HG03159 (cell line): Measurements from ENCODE around the gene LDLR.
"Not testable (repeated sequence)": the region's sequence is repeated elsewhere in the genome, so short reads cannot be mapped to it uniquely, and the experiment has no call there.

Source experiments
- ATAC-seq: cut with Tn5 transposase; IDR thresholded peaks from one replicate; pipeline ENCODE4 v1.9.1; 2021; ENCODE audit warnings: mild to moderate bottlenecking, moderate library complexity; ENCODE audit not compliant: unreplicated experiment

Gene LDLR

GRCh38 chr19:11103667-11104066, 14.4 kb downstream of the LDLR start:
- not testable (repeated sequence) for ATAC-seq

DNA sequence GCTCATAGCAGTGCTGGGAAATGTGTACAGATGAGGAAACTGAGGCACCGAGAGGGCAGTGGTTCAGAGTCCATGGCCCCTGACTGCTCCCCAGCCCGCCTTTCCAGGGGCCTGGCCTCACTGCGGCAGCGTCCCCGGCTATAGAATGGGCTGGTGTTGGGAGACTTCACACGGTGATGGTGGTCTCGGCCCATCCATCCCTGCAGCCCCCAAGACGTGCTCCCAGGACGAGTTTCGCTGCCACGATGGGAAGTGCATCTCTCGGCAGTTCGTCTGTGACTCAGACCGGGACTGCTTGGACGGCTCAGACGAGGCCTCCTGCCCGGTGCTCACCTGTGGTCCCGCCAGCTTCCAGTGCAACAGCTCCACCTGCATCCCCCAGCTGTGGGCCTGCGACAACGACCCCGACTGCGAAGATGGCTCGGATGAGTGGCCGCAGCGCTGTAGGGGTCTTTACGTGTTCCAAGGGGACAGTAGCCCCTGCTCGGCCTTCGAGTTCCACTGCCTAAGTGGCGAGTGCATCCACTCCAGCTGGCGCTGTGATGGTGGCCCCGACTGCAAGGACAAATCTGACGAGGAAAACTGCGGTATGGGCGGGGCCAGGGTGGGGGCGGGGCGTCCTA, 15.9 kb downstream of the LDLR start:
- ATAC-seq, result no peak

GRCh38 chr19:11106477-11106876, 17.2 kb downstream of the LDLR start:
- no peak for ATAC-seq

- no peak for ATAC-seq
Measured at GRCh38 chr19:11108746-11109145, 19.5 kb downstream of the LDLR start.

GRCh38 chr19:11111117-11111770, 22.0 kb downstream of the LDLR start:
- no peak for ATAC-seq

DNA sequence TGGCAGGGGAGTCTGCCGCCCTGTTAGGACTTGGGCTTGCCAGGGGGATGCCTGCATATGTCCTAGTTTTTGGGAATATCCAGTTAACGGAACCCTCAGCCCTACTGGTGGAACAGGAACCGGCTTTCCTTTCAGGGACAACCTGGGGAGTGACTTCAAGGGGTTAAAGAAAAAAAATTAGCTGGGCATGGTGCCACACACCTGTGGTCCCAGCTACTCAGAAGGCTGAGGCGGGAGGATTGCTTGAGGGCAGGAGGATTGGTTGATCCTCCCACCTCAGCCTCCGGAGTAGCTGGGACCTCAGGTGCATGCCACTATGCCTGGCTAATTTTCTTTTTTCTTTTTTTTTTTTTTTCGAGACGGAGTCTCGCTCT, 22.5 kb downstream of the LDLR start:
- ATAC-seq, result no peak

GRCh38 chr19:11113140-11113708, 24.0 kb downstream of the LDLR start:
- ATAC-seq, result no peak

DNA sequence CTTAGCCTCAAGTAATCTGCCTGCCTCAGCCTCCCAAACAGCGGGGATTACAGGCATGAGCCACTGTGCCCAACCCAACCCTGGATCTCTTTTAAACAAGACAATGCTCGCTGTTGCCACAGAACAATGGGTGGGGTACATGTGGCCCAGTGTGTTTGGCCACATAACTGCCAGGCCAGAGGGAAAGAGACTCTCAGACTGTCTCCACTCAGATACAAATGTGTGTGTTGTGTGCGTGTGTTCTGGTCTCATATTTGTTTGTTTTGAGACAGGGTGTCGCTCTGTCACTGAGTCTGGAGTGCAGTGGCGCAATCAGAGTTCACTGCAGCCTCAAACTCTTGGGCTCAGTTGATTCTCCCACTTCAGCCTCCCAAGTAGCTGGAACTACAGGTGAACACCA, 25.8 kb downstream of the LDLR start:
- ATAC-seq, result no peak

GRCh38 chr19:11115895-11116446, 26.7 kb downstream of the LDLR start:
- ATAC-seq, result no peak

GRCh38 chr19:11116507-11116906, 27.2 kb downstream of the LDLR start:
- no peak for ATAC-seq

GRCh38 chr19:11121963-11122362, 32.7 kb downstream of the LDLR start:
- ATAC-seq, result not testable (repeated sequence)

GRCh38 chr19:11123114-11123513, 33.9 kb downstream of the LDLR start:
- ATAC-seq, result no peak

- ATAC-seq, result not testable (repeated sequence)
Measured at GRCh38 chr19:11124157-11124556, 34.9 kb downstream of the LDLR start.

- no peak for ATAC-seq
Measured at GRCh38 chr19:11125994-11126685, 36.9 kb downstream of the LDLR start.

DNA sequence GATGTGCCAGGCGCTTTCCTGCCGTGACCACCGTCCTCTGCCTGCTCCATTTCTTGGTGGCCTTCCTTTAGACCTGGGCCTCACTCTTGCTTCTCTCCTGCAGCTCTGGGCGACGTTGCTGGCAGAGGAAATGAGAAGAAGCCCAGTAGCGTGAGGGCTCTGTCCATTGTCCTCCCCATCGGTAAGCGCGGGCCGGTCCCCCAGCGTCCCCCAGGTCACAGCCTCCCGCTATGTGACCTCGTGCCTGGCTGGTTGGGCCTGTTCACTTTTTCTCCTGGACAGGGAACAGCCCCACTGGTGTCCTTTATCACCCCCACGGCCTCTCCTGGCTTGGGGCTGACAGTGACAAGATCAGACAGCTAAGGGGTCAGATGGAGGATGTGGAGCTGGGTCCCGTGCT, 38.6 kb downstream of the LDLR start:
- ATAC-seq, result no peak

GRCh38 chr19:11130824-11131455, 41.7 kb downstream of the LDLR start:
- no peak for ATAC-seq

GRCh38 chr19:11131471-11131870, 42.2 kb downstream of the LDLR start:
- no peak for ATAC-seq

DNA sequence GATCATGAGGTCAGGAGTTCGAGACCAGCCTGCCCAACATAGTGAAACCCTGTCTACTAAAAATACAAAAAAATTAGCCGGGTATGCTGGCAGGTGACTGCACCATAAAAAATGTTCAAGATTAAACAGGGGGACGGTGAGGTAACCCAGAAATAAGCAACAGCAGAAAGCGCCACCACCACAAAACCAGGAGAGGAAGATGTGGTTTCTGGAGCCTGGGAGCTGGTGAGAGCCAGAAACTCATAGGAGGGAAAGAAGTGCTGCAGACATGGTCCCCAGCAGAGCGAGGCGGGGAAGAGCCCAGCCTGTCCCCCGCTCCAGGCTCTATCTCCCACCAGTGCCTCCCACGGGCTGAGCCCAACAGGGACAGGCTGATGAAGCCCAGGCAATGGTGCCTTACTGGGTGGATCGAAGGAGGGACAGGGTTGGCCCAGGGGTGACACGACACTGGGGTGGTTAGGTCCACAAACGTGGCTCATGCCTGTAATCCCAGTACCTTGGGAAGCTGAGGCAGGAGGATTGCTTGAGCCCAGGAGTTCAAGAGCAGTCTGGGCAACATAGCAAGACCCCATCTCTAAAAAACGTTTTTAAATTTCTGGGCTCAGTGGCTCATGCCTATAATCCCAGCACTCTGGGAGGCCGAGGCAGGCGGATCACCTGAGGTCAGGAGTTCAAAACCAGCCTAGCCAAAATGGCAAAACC, 47.3 kb downstream of the LDLR start:
- no peak for ATAC-seq

- no peak for ATAC-seq
Measured at GRCh38 chr19:11137542-11138384, 48.5 kb downstream of the LDLR start.
